PC-9 (cell line): Measurements from ENCODE around the gene GCHFR. TPM values are rescaled to one million over a fixed set of nuclear protein-coding genes. Genes with fewer than 3 reads are reported as not detected.

ENCODE experiments used
- BruUV-seq: library from RNA; stranded (reverse); fragments of 400-500 nt; replicated peaks from 2 replicates; lab custom pipeline; 2021; lab: Mats Ljungman, UMichigan
- CTCF ChIA-PET: fragments of 300-600 bp; sonication (Branson Sonifier 250); formaldehyde crosslinking; loops from one replicate; lab custom pipeline; 2022; ENCODE audit warnings: antibody characterized with exemption; lab: Charles Lee
- POLR2A ChIA-PET: fragments of 300-600 bp; sonication (Branson Sonifier 250); formaldehyde crosslinking; loops from one replicate; lab custom pipeline; 2022; ENCODE audit warnings: antibody characterized with exemption; ENCODE audit not compliant: unreplicated experiment; lab: Charles Lee
- DNase-seq, 2 experiments: peaks; one replicate each; pipeline versions ENCODE4 v3.0.0 to v3.0.0-alpha.2; 2015 to 2022; ENCODE audit warnings: mixed read lengths in 1 of 2
- H2AFZ ChIP-seq: fragments of 200-600 bp; sonication (generic); 2 replicates; pipeline ENCODE4 v1.8.1; 2017; ENCODE audit warnings: antibody characterized with exemption
- H3F3A ChIP-seq: fragments of 200-600 bp; sonication (generic); 2 replicates; pipeline ENCODE4 v1.8.1; 2017; ENCODE audit warnings: antibody characterized with exemption, mild to moderate bottlenecking, low read depth; ENCODE audit not compliant: insufficient read depth
- H3K27ac ChIP-seq: fragments of 200-600 bp; sonication (generic); 2 replicates; pipeline ENCODE4 v1.6.1; 2016; ENCODE audit warnings: mixed run types
- H3K27me3 ChIP-seq: fragments of 200-600 bp; sonication (generic); 2 replicates; pipeline ENCODE4 v1.6.1; 2016; ENCODE audit warnings: low read depth, mixed run types; ENCODE audit not compliant: insufficient read depth
- H3K36me3 ChIP-seq: fragments of 200-600 bp; sonication (generic); 2 replicates; pipeline ENCODE4 v1.6.1; 2016; ENCODE audit warnings: low read depth, mixed run types
- H3K4me1 ChIP-seq: fragments of 200-600 bp; sonication (generic); replicated peaks from 2 replicates; pipeline ENCODE4 v1.6.1; 2016; ENCODE audit warnings: mixed run types; ENCODE audit not compliant: insufficient read depth
- H3K4me2 ChIP-seq: fragments of 200-600 bp; sonication (generic); 2 replicates; pipeline ENCODE4 v1.6.1; 2017; ENCODE audit warnings: mixed run types
- H3K4me3 ChIP-seq: fragments of 200-600 bp; sonication (generic); 2 replicates; pipeline ENCODE4 v1.6.1; 2016; ENCODE audit warnings: mixed run types
- H3K79me2 ChIP-seq: fragments of 200-600 bp; sonication (generic); 2 replicates; pipeline ENCODE4 v1.6.1; 2017; ENCODE audit warnings: low read depth, mixed run types
- H3K9me2 ChIP-seq: fragments of 200-600 bp; sonication (generic); 2 replicates; pipeline ENCODE4 v1.8.1; 2017; ENCODE audit warnings: mild to moderate bottlenecking; ENCODE audit not compliant: insufficient read depth
- H3K9me3 ChIP-seq: fragments of 200-600 bp; sonication (generic); 2 replicates; pipeline ENCODE4 v1.8.1; 2016; ENCODE audit warnings: low read depth; ENCODE audit not compliant: insufficient read depth
- H4K20me1 ChIP-seq: fragments of 200-600 bp; sonication (generic); 2 replicates; pipeline ENCODE4 v1.8.1; 2017; ENCODE audit not compliant: insufficient read depth
- EZH2 ChIP-seq: fragments of 200-600 bp; sonication (generic); IDR thresholded peaks from 2 replicates; pipeline ENCODE4 v1.8.0; 2017; ENCODE audit warnings: antibody characterized with exemption, low read depth
- intact Hi-C: fragments of 100-400 bp; cut with micrococcal nuclease; formaldehyde crosslinking; loops from one replicate; pipeline ENCODE4 v1.10.0; 2022; ENCODE audit not compliant: unreplicated experiment
- total RNA-seq: library from RNA; stranded (reverse); gene quantifications from 2 replicates; pipeline ENCODE4 v1.2.3, GENCODE V29; 2021
- TF ChIP-seq, protein P1 (sequence below): fragments of 200-600 bp; sonication (generic); conservative IDR thresholded peaks from 2 replicates; pipeline ENCODE4 v1.6.1; 2017; ENCODE audit warnings: mixed run types, antibody characterized with exemption, mild to moderate bottlenecking, moderate library complexity

GCHFR gene
- total RNA-seq, 1 experiment from 2014 or later = 1.5 TPM

DNA sequence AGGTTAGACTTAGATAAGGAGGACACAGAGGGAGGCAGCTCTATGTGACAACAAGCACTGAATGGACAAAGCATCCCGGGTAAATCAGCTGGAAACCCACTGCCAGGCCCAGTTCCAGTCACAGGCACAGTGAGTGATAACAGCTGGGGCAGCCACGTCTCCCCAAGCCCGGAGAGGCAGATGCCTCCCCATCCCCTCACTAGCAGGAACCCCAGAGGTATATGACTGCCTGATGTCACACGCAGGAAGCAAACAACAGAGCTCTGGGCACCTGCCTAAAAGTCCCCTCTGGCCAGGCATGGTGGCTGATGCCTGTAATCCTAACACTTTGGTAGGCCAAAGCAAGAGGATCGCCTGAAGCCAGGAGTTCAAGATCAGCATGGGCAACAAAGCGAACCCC lies 24.1 kb downstream of the GCHFR start:
- H3K36me3 ChIP-seq = no peaks in the 10 kb centered on the region
- H3K79me2 ChIP-seq = peaks cover 62% of the 10 kb centered on the region
- POLR2A ChIA-PET = interaction anchor here (0.6 to 0.9 kb wide), 4 partner anchors 19 to 358 kb away, joined by 3 to 5 read pairs (median 4); partner anchors contain the start of genes DNAJC17 and SPINT1
- H3F3A ChIP-seq = peaks cover 68% of the 10 kb centered on the region
- BruUV-seq = no TSS peak
- TF ChIP-seq, protein P1, sequence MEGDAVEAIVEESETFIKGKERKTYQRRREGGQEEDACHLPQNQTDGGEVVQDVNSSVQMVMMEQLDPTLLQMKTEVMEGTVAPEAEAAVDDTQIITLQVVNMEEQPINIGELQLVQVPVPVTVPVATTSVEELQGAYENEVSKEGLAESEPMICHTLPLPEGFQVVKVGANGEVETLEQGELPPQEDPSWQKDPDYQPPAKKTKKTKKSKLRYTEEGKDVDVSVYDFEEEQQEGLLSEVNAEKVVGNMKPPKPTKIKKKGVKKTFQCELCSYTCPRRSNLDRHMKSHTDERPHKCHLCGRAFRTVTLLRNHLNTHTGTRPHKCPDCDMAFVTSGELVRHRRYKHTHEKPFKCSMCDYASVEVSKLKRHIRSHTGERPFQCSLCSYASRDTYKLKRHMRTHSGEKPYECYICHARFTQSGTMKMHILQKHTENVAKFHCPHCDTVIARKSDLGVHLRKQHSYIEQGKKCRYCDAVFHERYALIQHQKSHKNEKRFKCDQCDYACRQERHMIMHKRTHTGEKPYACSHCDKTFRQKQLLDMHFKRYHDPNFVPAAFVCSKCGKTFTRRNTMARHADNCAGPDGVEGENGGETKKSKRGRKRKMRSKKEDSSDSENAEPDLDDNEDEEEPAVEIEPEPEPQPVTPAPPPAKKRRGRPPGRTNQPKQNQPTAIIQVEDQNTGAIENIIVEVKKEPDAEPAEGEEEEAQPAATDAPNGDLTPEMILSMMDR = no peak
- H4K20me1 ChIP-seq = no peaks in the 10 kb centered on the region
- H3K9me2 ChIP-seq = no peaks in the 10 kb centered on the region
- peak overlapping the region; percentile 98 for H3K27ac ChIP-seq
- H3K27me3 ChIP-seq = no peaks in the 10 kb centered on the region
- intact Hi-C loops = loop anchor here (1.0 kb wide), 6 partner anchors 19 to 104 kb away; partner anchors contain the start of genes C15orf62, DNAJC17 and ZFYVE19
- DNase-seq = no peak
- peaks cover 85% of the 10 kb centered on the region for H3K4me1 ChIP-seq
- peak overlapping the region; percentile 39; the same call in 1 of the 2 replicates for H3K4me3 ChIP-seq
- H2AFZ ChIP-seq = no peak overlapping the region
- CTCF ChIA-PET = interaction anchor here (0.7 to 1.5 kb wide), 3 partner anchors 70 to 104 kb away, joined by 3 to 7 read pairs (median 4); no protein-coding TSS in a partner anchor
- peak overlapping the region; percentile 68 for H3K4me2 ChIP-seq
- no peaks in the 10 kb centered on the region for H3K9me3 ChIP-seq

DNA sequence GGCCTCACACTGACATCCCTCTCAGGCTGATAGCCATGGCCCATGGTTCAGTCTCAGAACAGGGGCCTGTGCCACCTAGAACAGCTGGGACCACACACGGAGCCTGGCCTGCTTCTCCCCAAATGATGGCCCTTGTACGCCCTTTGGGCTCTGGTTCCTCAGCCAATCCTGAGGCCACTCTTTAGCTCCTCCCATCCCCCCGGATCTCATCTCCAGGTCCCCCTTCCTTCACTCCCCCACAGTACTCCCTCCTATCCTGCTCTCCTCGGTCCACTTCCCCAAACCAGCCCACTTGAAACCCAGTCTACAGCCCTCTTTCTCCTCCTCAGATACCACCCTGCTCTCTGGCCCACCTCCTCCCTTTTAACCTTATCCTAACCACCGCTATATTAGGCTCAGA lies 25.3 kb downstream of the GCHFR start:
- ChIA-PET POLR2A (no interaction called here), CTCF (interaction anchor here (0.7 kb wide), 1 partner anchor 34 kb away, joined by 4 read pairs; no protein-coding TSS in a partner anchor)
- H3K4me2 ChIP-seq = peak overlapping the region; percentile 34; the same call in 1 of the 2 replicates
- peaks cover 96% of the 10 kb centered on the region for H3K4me1 ChIP-seq
- intact Hi-C loops = no loop called here
- no peak for DNase-seq
- H3K27me3 ChIP-seq = no peaks in the 10 kb centered on the region
- H3F3A ChIP-seq = peaks cover 76% of the 10 kb centered on the region
- BruUV-seq = no TSS peak
- no peaks in the 10 kb centered on the region for H3K36me3 ChIP-seq
- H3K4me3 ChIP-seq = no peak overlapping the region
- H2AFZ ChIP-seq = no peak overlapping the region
- TF ChIP-seq EZH2 = no peak
- TF ChIP-seq, protein P1 = no peak
- H3K9me2 ChIP-seq = no peaks in the 10 kb centered on the region
- H3K79me2 ChIP-seq = peaks cover 55% of the 10 kb centered on the region
- H3K9me3 ChIP-seq = no peaks in the 10 kb centered on the region
- no peaks in the 10 kb centered on the region for H4K20me1 ChIP-seq
- H3K27ac ChIP-seq = peak overlapping the region; percentile 98

DNA sequence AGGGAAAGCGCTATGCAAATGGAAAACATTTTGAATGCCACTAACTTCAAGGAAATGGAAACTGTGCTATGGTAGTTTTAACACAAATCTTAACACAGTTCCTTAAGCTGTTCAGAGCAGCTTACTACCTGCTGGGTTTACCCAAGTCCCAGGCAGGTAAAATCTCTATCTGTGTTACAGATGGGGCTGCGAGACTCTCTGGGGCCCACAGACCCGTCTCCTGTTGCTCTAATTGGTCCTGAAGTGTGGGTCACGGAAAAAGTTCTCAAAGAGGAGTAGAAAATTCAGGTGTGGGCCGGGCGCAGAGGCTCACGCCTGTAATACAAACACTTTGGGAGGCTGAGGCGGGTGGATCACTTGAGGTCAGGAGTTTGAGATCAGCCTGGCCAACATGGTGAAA lies 26.1 kb downstream of the GCHFR start:
- no peak for DNase-seq
- intact Hi-C loops = no loop called here
- Histone ChIP-seq H4K20me1 (no peaks in the 10 kb centered on the region), H3F3A (peaks cover 70% of the 10 kb centered on the region), H3K4me2 (no peak overlapping the region), H3K36me3 (no peaks in the 10 kb centered on the region), H3K4me1 (peaks cover 95% of the 10 kb centered on the region), H2AFZ (no peak overlapping the region), H3K27me3 (no peaks in the 10 kb centered on the region), H3K9me2 (no peaks in the 10 kb centered on the region), H3K9me3 (no peaks in the 10 kb centered on the region), H3K4me3 (no peak overlapping the region), H3K27ac (peak overlapping the region; percentile 88), H3K79me2 (peaks cover 46% of the 10 kb centered on the region)
- no peak for TF ChIP-seq EZH2
- TF ChIP-seq, protein P1 = no peak
- CTCF ChIA-PET = interaction anchor here (0.7 kb wide), 1 partner anchor 56 kb away, joined by 11 read pairs; no protein-coding TSS in a partner anchor
- POLR2A ChIA-PET = no interaction called here
- BruUV-seq = no TSS peak
